HFF-Myc (cell line): ENCODE data around the gene CDH3.

Experiments
- DNase-seq: peaks from one replicate; pipeline ENCODE4 v3.0.0-alpha.2; 2011; ENCODE audit warnings: low read depth; ENCODE audit errors: extremely low read depth
- H3K4me3 ChIP-seq: replicated peaks from 2 replicates; pipeline ENCODE4 v1.5.1; 2011; ENCODE audit warnings: low read depth, mild to moderate bottlenecking, control low read depth, low read length
- TF ChIP-seq, protein P1 (sequence below): IDR thresholded peaks from 2 replicates; pipeline ENCODE4 v1.5.1; 2012; ENCODE audit warnings: mild to moderate bottlenecking, low read depth, low read length, control low read depth; ENCODE audit errors: missing control alignments

CDH3 gene

DNA sequence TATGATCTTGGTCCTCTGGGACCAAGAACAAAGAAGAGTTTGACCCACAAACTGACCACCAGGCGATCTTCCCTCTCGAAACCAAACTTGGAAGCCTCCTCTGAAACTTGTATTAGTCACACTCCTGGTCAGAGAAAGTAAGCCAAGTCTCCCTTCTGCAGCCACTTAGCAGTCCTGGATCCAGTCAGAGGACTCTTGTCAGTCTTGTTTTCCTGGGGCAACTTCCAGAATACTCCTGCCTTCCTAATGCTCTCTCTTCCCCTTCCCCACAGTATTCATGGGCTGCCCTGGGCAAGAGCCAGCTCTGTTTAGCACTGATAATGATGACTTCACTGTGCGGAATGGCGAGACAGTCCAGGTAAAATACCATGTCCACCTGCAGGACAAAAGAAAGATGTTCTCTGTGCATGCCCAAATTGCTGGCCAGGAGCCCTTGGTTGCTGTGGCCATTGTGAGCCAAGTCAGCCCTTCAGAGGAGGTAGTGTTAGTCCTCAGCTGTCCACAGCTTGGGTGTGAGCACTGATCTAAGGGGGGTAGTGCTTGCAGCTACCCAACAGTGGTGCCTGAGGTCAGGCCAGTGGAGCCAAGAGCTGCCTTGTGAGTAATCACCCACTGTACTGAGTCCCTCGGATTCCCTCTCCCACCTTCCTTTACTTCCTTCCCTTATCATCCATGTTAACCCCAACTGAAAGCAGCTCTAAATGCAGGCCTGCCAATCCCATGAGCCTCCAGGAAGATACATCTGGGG lies 31.2 kb downstream of the CDH3 start:
- DNase-seq, result no peak
- TF ChIP-seq, protein P1, sequence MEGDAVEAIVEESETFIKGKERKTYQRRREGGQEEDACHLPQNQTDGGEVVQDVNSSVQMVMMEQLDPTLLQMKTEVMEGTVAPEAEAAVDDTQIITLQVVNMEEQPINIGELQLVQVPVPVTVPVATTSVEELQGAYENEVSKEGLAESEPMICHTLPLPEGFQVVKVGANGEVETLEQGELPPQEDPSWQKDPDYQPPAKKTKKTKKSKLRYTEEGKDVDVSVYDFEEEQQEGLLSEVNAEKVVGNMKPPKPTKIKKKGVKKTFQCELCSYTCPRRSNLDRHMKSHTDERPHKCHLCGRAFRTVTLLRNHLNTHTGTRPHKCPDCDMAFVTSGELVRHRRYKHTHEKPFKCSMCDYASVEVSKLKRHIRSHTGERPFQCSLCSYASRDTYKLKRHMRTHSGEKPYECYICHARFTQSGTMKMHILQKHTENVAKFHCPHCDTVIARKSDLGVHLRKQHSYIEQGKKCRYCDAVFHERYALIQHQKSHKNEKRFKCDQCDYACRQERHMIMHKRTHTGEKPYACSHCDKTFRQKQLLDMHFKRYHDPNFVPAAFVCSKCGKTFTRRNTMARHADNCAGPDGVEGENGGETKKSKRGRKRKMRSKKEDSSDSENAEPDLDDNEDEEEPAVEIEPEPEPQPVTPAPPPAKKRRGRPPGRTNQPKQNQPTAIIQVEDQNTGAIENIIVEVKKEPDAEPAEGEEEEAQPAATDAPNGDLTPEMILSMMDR, result no peak
- H3K4me3 ChIP-seq, result no peak overlapping the region

DNA sequence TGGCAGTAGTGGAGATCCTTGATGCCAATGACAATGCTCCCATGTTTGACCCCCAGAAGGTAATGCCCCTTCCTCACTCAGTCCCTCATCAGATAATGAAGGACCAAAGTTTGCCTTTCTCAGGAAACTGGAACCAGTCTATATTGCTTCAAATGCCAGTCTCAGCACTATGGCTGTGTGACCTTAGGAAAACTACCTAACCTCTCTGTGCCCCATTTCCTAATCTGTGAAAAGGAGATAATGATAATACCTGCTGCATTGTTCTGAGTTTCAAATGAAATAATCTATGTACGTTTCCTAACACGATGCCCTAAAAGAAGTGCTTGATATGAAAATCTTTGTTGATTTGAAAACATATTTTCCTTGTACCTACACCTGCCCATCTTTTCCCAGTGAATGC lies 35.9 kb downstream of the CDH3 start:
- H3K4me3 ChIP-seq, result no peak overlapping the region
- DNase-seq, result no peak
- TF ChIP-seq, protein P1, result no peak

DNA sequence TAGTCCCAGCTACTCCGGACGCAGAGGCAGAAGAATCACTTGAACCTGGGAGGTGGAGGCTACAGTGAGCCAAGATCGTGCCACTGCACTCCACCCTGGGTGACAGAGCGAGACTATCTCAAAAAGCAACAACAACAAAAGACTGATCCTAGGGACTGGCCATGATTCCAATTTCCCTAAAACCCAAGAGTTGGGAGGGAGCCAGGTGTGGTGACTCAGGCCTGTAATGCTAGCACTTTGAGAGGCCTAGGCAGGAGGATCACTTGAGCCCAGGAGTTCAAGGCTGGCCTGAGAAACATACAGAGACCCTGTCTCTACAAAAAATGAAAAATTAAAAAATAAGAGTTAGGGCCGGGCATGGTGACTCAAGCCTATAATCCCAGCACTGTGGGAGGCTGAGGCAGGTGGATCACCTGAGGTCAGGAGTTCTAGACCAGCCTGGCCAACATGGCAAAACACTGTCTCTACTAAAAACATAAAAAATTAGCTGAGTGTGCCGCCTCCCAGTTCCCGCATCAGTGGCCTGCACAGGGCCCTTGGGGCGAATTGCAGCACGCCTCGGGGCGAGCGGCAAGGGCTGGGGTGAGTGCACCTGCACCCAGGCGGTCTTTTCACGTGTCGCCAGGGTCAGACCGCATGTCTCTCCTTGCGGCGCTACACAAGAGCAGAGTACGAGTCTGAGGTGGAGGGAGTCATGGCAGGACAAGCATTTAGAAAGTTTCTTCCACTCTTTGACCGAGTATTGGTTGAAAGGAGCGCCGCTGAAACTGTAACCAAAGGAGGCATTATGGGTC lies 40.8 kb downstream of the CDH3 start:
- TF ChIP-seq, protein P1, result no peak
- no peak overlapping the region for H3K4me3 ChIP-seq
- no peak for DNase-seq

DNA sequence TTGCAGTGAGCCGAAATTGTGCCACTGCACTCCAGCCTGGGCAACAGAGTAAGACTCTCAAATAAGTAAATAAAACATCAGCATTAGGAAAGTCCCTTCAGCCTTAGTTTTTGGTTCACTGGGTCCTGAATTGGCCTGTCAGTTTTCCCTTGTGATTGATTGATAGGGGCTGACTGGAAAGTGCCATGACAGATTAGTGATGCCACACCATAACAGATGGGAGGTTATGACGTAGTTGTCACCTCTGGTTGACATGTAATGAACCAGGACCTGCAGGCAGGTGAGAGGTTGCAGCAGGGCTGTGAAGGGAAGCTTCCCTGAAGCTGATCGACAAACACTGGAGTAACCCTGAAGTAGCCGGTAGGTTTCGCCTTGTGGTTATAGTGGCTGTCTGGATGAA lies 41.8 kb downstream of the CDH3 start:
- no peak for DNase-seq
- no peak overlapping the region for H3K4me3 ChIP-seq
- TF ChIP-seq, protein P1, result no peak

DNA sequence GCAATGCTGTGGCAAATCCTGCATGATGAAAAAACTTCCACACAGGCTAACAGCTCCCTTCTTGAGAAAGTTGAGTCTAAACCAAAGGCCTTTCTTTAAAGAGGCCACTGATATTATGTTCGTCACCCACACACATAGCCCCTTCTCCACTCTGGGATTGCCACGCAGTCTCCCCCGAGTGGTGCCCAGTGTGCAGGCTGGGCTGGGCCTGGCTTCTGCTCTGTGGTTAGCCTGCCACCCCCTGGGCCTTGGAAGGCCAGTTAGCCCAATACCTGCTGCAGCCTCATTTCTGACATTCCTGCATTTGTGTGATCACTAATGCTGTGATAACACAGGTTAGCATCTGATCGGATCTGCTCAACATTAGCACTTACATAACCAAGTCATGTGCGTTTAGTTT lies 44.8 kb downstream of the CDH3 start:
- TF ChIP-seq, protein P1, result no peak
- DNase-seq, result no peak
- H3K4me3 ChIP-seq, result no peak overlapping the region

DNA sequence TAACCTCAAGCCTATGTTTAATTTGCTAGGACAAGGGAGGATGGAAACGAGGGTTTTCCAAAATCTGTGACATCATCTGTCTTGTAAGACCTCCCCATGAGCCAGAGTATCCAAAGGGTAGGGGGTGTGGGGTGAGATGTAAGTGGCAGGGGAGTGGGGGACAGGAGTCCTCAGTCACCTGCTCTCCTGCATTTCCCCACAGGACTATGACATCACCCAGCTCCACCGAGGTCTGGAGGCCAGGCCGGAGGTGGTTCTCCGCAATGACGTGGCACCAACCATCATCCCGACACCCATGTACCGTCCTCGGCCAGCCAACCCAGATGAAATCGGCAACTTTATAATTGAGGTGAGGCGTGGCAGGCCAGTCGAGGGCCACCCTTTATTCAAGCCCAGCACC lies 50.5 kb downstream of the CDH3 start:
- TF ChIP-seq, protein P1, result no peak
- no peak for DNase-seq
- H3K4me3 ChIP-seq, result no peak overlapping the region
